HG02588 (cell line): ENCODE data around the gene SUPT16H.
"Not testable (repeated sequence)": the region's sequence is repeated elsewhere in the genome, so short reads cannot be mapped to it uniquely, and the experiment has no call there.

Experiments used
- ATAC-seq: cut with Tn5 transposase; IDR thresholded peaks from one replicate; pipeline ENCODE4 v1.9.1; 2021; ENCODE audit warnings: mild to moderate bottlenecking, moderate library complexity; ENCODE audit not compliant: unreplicated experiment

SUPT16H gene

GRCh38 chr14:21383848-21384493 is at the start of gene SUPT16H:
Gene SUPT16H, minus strand, starts transcription at chr14:21384019. Its CDS starts 92 bp downstream, at chr14:21383927.
- peak; percentile 94 for ATAC-seq

GRCh38 chr14:21431126-21431525 is 47.3 kb upstream of the SUPT16H start:
- no peak for ATAC-seq

GRCh38 chr14:21428930-21429329 is 45.1 kb upstream of the SUPT16H start:
- no peak for ATAC-seq

GRCh38 chr14:21426692-21427091 is 42.9 kb upstream of the SUPT16H start:
- no peak for ATAC-seq

GRCh38 chr14:21419528-21419927 is 35.7 kb upstream of the SUPT16H start:
- ATAC-seq = no peak

GRCh38 chr14:21415329-21415728 is 31.5 kb upstream of the SUPT16H start:
- ATAC-seq = no peak

- ATAC-seq = no peak
Observed at GRCh38 chr14:21414137-21414631, 30.4 kb upstream of the SUPT16H start.

GRCh38 chr14:21408147-21408546 is 24.3 kb upstream of the SUPT16H start:
- no peak for ATAC-seq

- ATAC-seq = no peak
Observed at GRCh38 chr14:21406213-21406612, 22.4 kb upstream of the SUPT16H start.

GRCh38 chr14:21405097-21405496 is 21.3 kb upstream of the SUPT16H start:
- ATAC-seq = no peak

GRCh38 chr14:21399311-21399870 is 15.6 kb upstream of the SUPT16H start:
- no peak for ATAC-seq

GRCh38 chr14:21398901-21399300 is 15.1 kb upstream of the SUPT16H start:
- no peak for ATAC-seq

GRCh38 chr14:21395450-21395849 is 11.6 kb upstream of the SUPT16H start:
- ATAC-seq = no peak

- no peak for ATAC-seq
Observed at GRCh38 chr14:21385188-21385904, 1.5 kb upstream of the SUPT16H start.

GRCh38 chr14:21384494-21384851 is 654 bp upstream of the SUPT16H start:
- ATAC-seq = no peak

- no peak for ATAC-seq
Observed at GRCh38 chr14:21382886-21383847, 652 bp downstream of the SUPT16H start.

GRCh38 chr14:21382095-21382494 is 1.7 kb downstream of the SUPT16H start:
- ATAC-seq = no peak

GRCh38 chr14:21379338-21379737 is 4.5 kb downstream of the SUPT16H start:
- no peak for ATAC-seq

GRCh38 chr14:21373980-21374379 is 9.8 kb downstream of the SUPT16H start:
- ATAC-seq = no peak

- not testable (repeated sequence) for ATAC-seq
Observed at GRCh38 chr14:21372814-21373213, 11.0 kb downstream of the SUPT16H start.
